Small intestine (tissue), 7 donors: Measurements from ENCODE around the gene IWS1. TPM values are rescaled to one million over a fixed set of nuclear protein-coding genes. Genes with fewer than 3 reads are reported as not detected.

ENCODE experiments used
- DNase-seq, 2 donors: peaks; one replicate each; pipeline versions ENCODE4 v3.0.0 to v3.0.0-alpha.2; 2013
- FAIRE-seq: peaks from 2 replicates; lab custom pipeline; 2012; peaks lifted over from hg19 to GRCh38; lab: Jason Lieb, UNC
- H3K27ac ChIP-seq, 3 donors: one replicate each; pipeline ENCODE4 v1.5.1; 2013; ENCODE audit warnings: low read length in 2 of 3, mild to moderate bottlenecking in 2 of 3, control low read depth in 1 of 3, inconsistent platforms in 1 of 3, low read depth in 1 of 3, moderate library complexity in 1 of 3
- H3K27me3 ChIP-seq, 3 donors: one replicate each; pipeline ENCODE4 v1.6.1; 2013; ENCODE audit warnings: low read length in 3 of 3, inconsistent platforms in 1 of 3; ENCODE audit not compliant: control insufficient read depth in 3 of 3, insufficient read depth in 3 of 3
- H3K36me3 ChIP-seq, 3 donors: one replicate each; pipeline ENCODE4 v1.6.1; 2013; ENCODE audit warnings: low read length in 3 of 3, inconsistent platforms in 1 of 3, low read depth in 1 of 3, mild to moderate bottlenecking in 1 of 3, moderate library complexity in 1 of 3; ENCODE audit not compliant: control insufficient read depth in 3 of 3, insufficient read depth in 2 of 3
- H3K4me1 ChIP-seq, 3 donors: one replicate each; pipeline ENCODE4 v1.6.1; 2013; ENCODE audit warnings: low read length in 2 of 3, inconsistent platforms in 1 of 3, low read depth in 1 of 3, mild to moderate bottlenecking in 1 of 3, moderate library complexity in 1 of 3; ENCODE audit not compliant: control insufficient read depth in 3 of 3, insufficient read depth in 2 of 3
- H3K4me3 ChIP-seq, 3 donors: one replicate each; pipeline ENCODE4 v1.5.1; 2013; ENCODE audit warnings: low read length in 3 of 3, control low read depth in 1 of 3, inconsistent platforms in 1 of 3, low read depth in 1 of 3, mild to moderate bottlenecking in 1 of 3, moderate library complexity in 1 of 3
- H3K9me3 ChIP-seq, 2 donors: one replicate each; pipeline ENCODE4 v1.6.1; 2013; ENCODE audit warnings: low read depth in 1 of 2, low read length in 1 of 2; ENCODE audit not compliant: control insufficient read depth in 2 of 2, insufficient read depth in 1 of 2
- WGBS, 3 donors: extraction: QIAGEN DNeasy Blood & Tissue Kit; methylation state at CpG; one replicate each; pipeline ENCODE4 v1.1.7; 2013; 5-methylcytosine and 5-hydroxymethylcytosine counted together
- polyA plus RNA-seq, 4 donors: library from polyadenylated mRNA; stranded (reverse) in 3 of 4; unstranded in 1 of 4; fragments of 200-250 nt in 3 of 4; fragments of 120-200 nt in 1 of 4; gene quantifications; one replicate each; pipeline versions ENCODE4 v1.2.1 to v1.2.3, GENCODE V29; 2013
- donor health status: healthy with polysubstance abuse.
- donor health status: control.
- donor health status: control.
- donor health status: Bipolar disorder and iron deficiency.
- donor health status: healthy.

Gene IWS1
- polyA plus RNA-seq, 4 donors, result 23.3 to 53.0 (median 47.8) TPM

- DNase-seq (peak; percentile 69 to 75), FAIRE-seq (peak; percentile 87)
- H3K4me1 ChIP-seq, result peaks cover 0 to 5% (median 5%) of the 10 kb centered on the region in 3 donors
- no peak overlapping the region for H3K4me3 ChIP-seq
- no peaks in the 10 kb centered on the region for H3K9me3 ChIP-seq
- peak overlapping the region in 1 of 3 donors; percentile 73 for H3K27ac ChIP-seq
- H3K27me3 ChIP-seq, result no peaks in the 10 kb centered on the region
- peaks cover 21 to 37% (median 34%) of the 10 kb centered on the region in 3 donors for H3K36me3 ChIP-seq
- WGBS, 3 donors, result 38 to 74% (median 64%) methylated on average over 4 of the region's 4 CpGs
Measured at GRCh38 chr2:127490283-127490682, 36.0 kb downstream of the IWS1 start.

DNA sequence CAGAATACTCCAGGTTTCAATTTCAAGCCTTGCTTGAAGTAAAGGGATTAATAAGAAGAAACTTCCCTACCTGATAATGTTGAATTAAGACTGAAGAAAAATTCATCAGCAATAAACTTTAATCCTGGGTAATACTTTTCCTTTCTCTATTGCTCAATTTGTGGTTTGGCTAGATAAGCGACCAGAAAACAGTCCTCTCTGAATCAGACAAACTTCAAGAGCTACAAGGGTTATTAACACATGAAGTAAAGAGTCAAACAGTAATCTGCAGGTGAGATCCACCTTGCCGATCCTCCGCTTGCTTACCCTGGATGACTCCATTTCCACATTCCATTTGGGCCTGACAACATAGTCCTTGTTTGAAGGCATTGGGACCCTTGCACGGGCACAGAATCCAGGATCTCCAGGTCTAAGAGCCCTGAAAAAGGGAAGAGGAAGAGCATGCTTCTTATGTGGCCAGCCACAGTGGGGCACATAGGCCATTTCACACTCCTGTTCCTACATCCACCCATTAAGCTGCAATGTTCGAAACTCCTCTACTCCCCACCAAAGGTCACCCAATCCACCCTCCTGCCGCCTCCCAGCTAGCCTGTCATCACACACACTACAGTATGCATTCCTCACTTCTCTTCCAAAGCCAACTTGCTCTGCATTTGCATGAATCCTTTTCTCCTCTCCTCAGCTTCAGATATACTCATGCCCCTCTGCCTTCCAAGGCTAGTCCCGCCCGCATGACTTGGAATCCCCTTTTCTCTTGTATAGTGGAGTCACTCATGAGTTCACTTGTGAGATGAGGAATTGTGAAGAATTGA is 39.8 kb downstream of the IWS1 start:
- Histone ChIP-seq H3K9me3 (no peaks in the 10 kb centered on the region), H3K4me1 (peaks cover 0 to 5% (median 5%) of the 10 kb centered on the region in 3 donors), H3K36me3 (peaks cover 23 to 43% (median 34%) of the 10 kb centered on the region in 3 donors), H3K27me3 (no peaks in the 10 kb centered on the region), H3K27ac (peak overlapping the region in 1 of 3 donors; percentile 12), H3K4me3 (no peak overlapping the region)
- FAIRE-seq (no peak), DNase-seq (peak; percentile 11 to 40)
- 67 to 75% (median 68%) methylated on average over 8 of the region's 8 CpGs for WGBS, 3 donors

DNA sequence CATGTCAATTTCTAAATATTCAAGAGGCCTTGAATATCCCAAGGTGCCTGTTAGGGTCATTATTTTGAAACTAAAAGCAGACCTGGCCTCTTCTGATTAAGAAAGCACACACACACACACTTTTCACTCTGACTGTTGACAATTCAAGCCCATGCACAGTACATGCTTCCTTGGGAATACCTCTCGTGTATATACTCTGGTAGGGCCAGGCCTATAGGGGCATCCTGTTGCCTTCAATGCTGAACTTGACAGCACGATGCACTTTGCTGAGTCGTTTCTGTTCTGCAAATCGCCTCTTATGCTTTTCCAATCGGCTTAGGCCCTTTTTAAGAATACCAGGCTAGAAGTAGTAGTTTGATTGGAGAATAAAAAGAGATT is 40.6 kb downstream of the IWS1 start:
- FAIRE-seq (no peak), DNase-seq (no peak)
- peaks cover 21 to 41% (median 40%) of the 10 kb centered on the region in 3 donors for H3K36me3 ChIP-seq
- peaks cover 0 to 5% (median 4%) of the 10 kb centered on the region in 3 donors for H3K4me1 ChIP-seq
- H3K9me3 ChIP-seq, result no peaks in the 10 kb centered on the region
- H3K27ac ChIP-seq, result no peak overlapping the region
- no peaks in the 10 kb centered on the region for H3K27me3 ChIP-seq
- 72 to 85% (median 72%) methylated on average over 5 of the region's 5 CpGs for WGBS, 3 donors
- H3K4me3 ChIP-seq, result no peak overlapping the region

- FAIRE-seq (no peak), DNase-seq (no peak)
- no peaks in the 10 kb centered on the region for H3K9me3 ChIP-seq
- no peaks in the 10 kb centered on the region for H3K27me3 ChIP-seq
- WGBS, 3 donors, result 70 to 74% (median 74%) methylated on average over 5 of the region's 5 CpGs
- H3K4me3 ChIP-seq, result no peak overlapping the region
- no peak overlapping the region for H3K27ac ChIP-seq
- H3K36me3 ChIP-seq, result peaks cover 18 to 43% (median 41%) of the 10 kb centered on the region in 3 donors
- H3K4me1 ChIP-seq, result peaks cover 0 to 5% (median 4%) of the 10 kb centered on the region in 3 donors
Measured at GRCh38 chr2:127485051-127485693, 41.1 kb downstream of the IWS1 start.

GRCh38 chr2:127482031-127482430 is 44.3 kb downstream of the IWS1 start:
- DNase-seq (no peak), FAIRE-seq (no peak)
- Histone ChIP-seq H3K4me3 (no peak overlapping the region), H3K27ac (no peak overlapping the region), H3K27me3 (no peaks in the 10 kb centered on the region), H3K4me1 (peaks cover 0 to 6% (median 5%) of the 10 kb centered on the region in 3 donors), H3K9me3 (no peaks in the 10 kb centered on the region), H3K36me3 (peaks cover 10 to 35% (median 31%) of the 10 kb centered on the region in 3 donors)
- 46 to 61% (median 47%) methylated on average over 2 of the region's 2 CpGs for WGBS, 3 donors

- WGBS, 3 donors, result 60 to 68% (median 65%) methylated on average over 8 of the region's 8 CpGs
- Histone ChIP-seq H3K27ac (peak overlapping the region in 1 of 3 donors; percentile 26), H3K36me3 (peaks cover 10 to 25% (median 22%) of the 10 kb centered on the region in 3 donors), H3K9me3 (no peaks in the 10 kb centered on the region), H3K4me1 (peaks cover 0 to 6% (median 0%) of the 10 kb centered on the region in 3 donors), H3K27me3 (no peaks in the 10 kb centered on the region), H3K4me3 (no peak overlapping the region)
- no peak for DNase-seq
- no peak for FAIRE-seq
Measured at GRCh38 chr2:127479866-127480743, 46.2 kb downstream of the IWS1 start.

- peaks cover 10 to 19% (median 17%) of the 10 kb centered on the region in 3 donors for H3K36me3 ChIP-seq
- no peak overlapping the region for H3K27ac ChIP-seq
- H3K27me3 ChIP-seq, result no peaks in the 10 kb centered on the region
- peak; percentile 84 for FAIRE-seq
- no peak overlapping the region for H3K4me3 ChIP-seq
- H3K4me1 ChIP-seq, result peaks cover 0 to 6% (median 0%) of the 10 kb centered on the region in 3 donors
- H3K9me3 ChIP-seq, result no peaks in the 10 kb centered on the region
- 47 to 59% (median 58%) methylated on average over 5 of the region's 5 CpGs for WGBS, 3 donors
- peak; percentile 54 to 71 for DNase-seq
Measured at GRCh38 chr2:127479219-127479825, 47.0 kb downstream of the IWS1 start.
